ENCODE data around the gene SYNDIG1.

GRCh38 chr20:24446811-24447210 is 22.6 kb upstream of the SYNDIG1 start:
- no peak for TF ChIP-seq POLR2A (IDR thresholded peaks at IDR 0.05; ENCODE audit: low read length)
- TF ChIP-seq CTCF (IDR thresholded peaks at IDR 0.05) = no peak
- no peak for TF ChIP-seq BHLHE40 (IDR thresholded peaks at IDR 0.05; ENCODE audit: low read depth, low read length)
- TF ChIP-seq RAD21 (conservative IDR thresholded peaks at IDR 0.05 in 1 of 2, IDR thresholded peaks at IDR 0.05 in 1 of 2) = no peak
- TF ChIP-seq SMC3 (IDR thresholded peaks at IDR 0.05) = no peak
- TF ChIP-seq HDAC2 (IDR thresholded peaks at IDR 0.05) = no peak
- TF ChIP-seq ELK1 (IDR thresholded peaks at IDR 0.05; ENCODE audit: low read depth, low read length) = no peak
- TF ChIP-seq MAZ (IDR thresholded peaks at IDR 0.05; ENCODE audit: borderline replicate concordance, low read depth, low read length) = no peak
